AG04449 (cell line): ENCODE measurements around the gene CFAP61.
"Not testable (repeated sequence)": the region's sequence is repeated elsewhere in the genome, so short reads cannot be mapped to it uniquely, and the experiment has no call there.

Source experiments
- CTCF ChIA-PET: fragments of 350-600 bp; formaldehyde crosslinking; extraction: SDS; loops from one replicate; lab custom pipeline; 2021; ENCODE audit warnings: antibody characterized with exemption; lab: Yijun Ruan, JAX
- POLR2A ChIA-PET: fragments of 400-600, 350-600 bp; formaldehyde crosslinking; extraction: SDS; loops from one replicate; lab custom pipeline; 2020; ENCODE audit warnings: antibody characterized with exemption, inconsistent platforms; lab: Yijun Ruan, JAX
- DNase-seq: peaks from one replicate; pipeline ENCODE4 v3.0.0-alpha.2; 2010; ENCODE audit warnings: low read depth, low spot score
- H3K4me3 ChIP-seq: 2 replicates; pipeline ENCODE4 v1.5.1; 2011; ENCODE audit warnings: low read depth, mild to moderate bottlenecking, control low read depth, low read length
- TF ChIP-seq, protein P1 (sequence below): IDR thresholded peaks from one replicate; pipeline ENCODE4 v1.5.1; 2011; ENCODE audit warnings: mild to moderate bottlenecking, moderate library complexity, low read length, control low read depth, inconsistent platforms; ENCODE audit not compliant: insufficient read depth; ENCODE audit errors: missing control alignments

Gene CFAP61

GRCh38 chr20:20102163-20102562 is 49.8 kb downstream of the CFAP61 start:
- no peak overlapping the region for H3K4me3 ChIP-seq
- CTCF ChIA-PET: no interaction called here
- POLR2A ChIA-PET: no interaction called here
- TF ChIP-seq, protein P1, sequence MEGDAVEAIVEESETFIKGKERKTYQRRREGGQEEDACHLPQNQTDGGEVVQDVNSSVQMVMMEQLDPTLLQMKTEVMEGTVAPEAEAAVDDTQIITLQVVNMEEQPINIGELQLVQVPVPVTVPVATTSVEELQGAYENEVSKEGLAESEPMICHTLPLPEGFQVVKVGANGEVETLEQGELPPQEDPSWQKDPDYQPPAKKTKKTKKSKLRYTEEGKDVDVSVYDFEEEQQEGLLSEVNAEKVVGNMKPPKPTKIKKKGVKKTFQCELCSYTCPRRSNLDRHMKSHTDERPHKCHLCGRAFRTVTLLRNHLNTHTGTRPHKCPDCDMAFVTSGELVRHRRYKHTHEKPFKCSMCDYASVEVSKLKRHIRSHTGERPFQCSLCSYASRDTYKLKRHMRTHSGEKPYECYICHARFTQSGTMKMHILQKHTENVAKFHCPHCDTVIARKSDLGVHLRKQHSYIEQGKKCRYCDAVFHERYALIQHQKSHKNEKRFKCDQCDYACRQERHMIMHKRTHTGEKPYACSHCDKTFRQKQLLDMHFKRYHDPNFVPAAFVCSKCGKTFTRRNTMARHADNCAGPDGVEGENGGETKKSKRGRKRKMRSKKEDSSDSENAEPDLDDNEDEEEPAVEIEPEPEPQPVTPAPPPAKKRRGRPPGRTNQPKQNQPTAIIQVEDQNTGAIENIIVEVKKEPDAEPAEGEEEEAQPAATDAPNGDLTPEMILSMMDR: no peak
- no peak for DNase-seq

GRCh38 chr20:20102716-20103258 is 50.5 kb downstream of the CFAP61 start:
- POLR2A ChIA-PET: no interaction called here
- CTCF ChIA-PET: interaction anchor here (0.8 kb wide), 1 partner anchor 491 kb away, joined by 3 read pairs; no protein-coding TSS in a partner anchor

GRCh38 chr20:20103486-20103885 is 51.2 kb downstream of the CFAP61 start:
- POLR2A ChIA-PET: no interaction called here
- no peak overlapping the region for H3K4me3 ChIP-seq
- DNase-seq: no peak
- TF ChIP-seq, protein P1: no peak
- CTCF ChIA-PET: no interaction called here

More at GRCh38 chr20:20102716-20103258, 50.5 kb downstream of the CFAP61 start:
- DNase-seq: no peak
- H3K4me3 ChIP-seq: no peak overlapping the region
- TF ChIP-seq, protein P1: no peak

- H3K4me3 ChIP-seq, CTCF ChIA-PET, DNase-seq, POLR2A ChIA-PET: not testable (repeated sequence)
These were observed 70.9 kb downstream of the CFAP61 start for GRCh38 chr20:20123187-20123586.

GRCh38 chr20:20130399-20130798 is 78.1 kb downstream of the CFAP61 start:
- ChIA-PET POLR2A (no interaction called here), CTCF (no interaction called here)
- no peak overlapping the region for H3K4me3 ChIP-seq
- TF ChIP-seq, protein P1: no peak
- DNase-seq: no peak

GRCh38 chr20:20134941-20135575 is 82.7 kb downstream of the CFAP61 start:
- POLR2A ChIA-PET: no interaction called here
- no peak for DNase-seq
- CTCF ChIA-PET: no interaction called here
- H3K4me3 ChIP-seq: no peak overlapping the region
- TF ChIP-seq, protein P1: no peak

DNA sequence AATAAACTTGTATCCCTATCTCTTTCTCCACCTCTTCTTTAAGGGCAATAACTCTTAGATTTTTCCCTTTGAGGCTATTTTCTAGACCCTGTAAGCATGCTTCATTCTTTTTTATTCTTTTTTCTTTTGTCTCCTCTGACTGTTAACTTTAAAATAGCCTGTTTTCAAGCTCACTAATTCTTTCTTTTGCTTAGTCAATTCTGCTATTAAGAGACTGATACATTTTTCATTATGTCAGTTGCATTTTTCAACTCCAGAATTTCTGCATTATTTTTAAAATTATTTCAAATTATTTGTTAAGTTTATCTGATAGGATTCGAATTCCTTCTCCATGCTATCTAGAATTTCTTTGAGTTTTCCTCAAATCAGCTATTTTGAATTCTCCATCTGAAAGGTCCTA is 84.0 kb downstream of the CFAP61 start:
- CTCF ChIA-PET: no interaction called here
- TF ChIP-seq, protein P1: no peak
- no peak for DNase-seq
- POLR2A ChIA-PET: no interaction called here
- H3K4me3 ChIP-seq: no peak overlapping the region
